Keratinocyte (primary cell): ENCODE results near the gene ASTN2. TPM values are rescaled to one million over a fixed set of nuclear protein-coding genes. Genes with fewer than 3 reads are reported as not detected.

Experiments
- DNase-seq: peaks from one replicate; pipeline ENCODE4 v3.0.0-alpha.2; 2011; ENCODE audit warnings: low read depth, missing footprints, low spot score
- FAIRE-seq: peaks from 2 replicates; lab custom pipeline; 2011; peaks lifted over from hg19 to GRCh38; lab: Jason Lieb, UNC
- H2AFZ ChIP-seq: 2 replicates; pipeline ENCODE4 v1.6.0; 2012; ENCODE audit warnings: low read length, control low read depth, inconsistent platforms; ENCODE audit not compliant: control insufficient read depth
- H3K27ac ChIP-seq: 2 replicates; pipeline ENCODE4 v1.5.1; 2011; ENCODE audit warnings: low read length; ENCODE audit not compliant: control insufficient read depth, insufficient read depth
- H3K27me3 ChIP-seq: 3 replicates; pipeline ENCODE4 v1.6.0; 2011; ENCODE audit warnings: low read length; ENCODE audit not compliant: control insufficient read depth, insufficient read depth; ENCODE audit errors: extremely low read depth
- H3K36me3 ChIP-seq, 2 experiments: 2 replicates in 1 of 2; 3 replicates in 1 of 2; pipeline ENCODE4 v1.5.1; 2011; ENCODE audit warnings: low read length in 2 of 2, mild to moderate bottlenecking in 1 of 2; ENCODE audit not compliant: control insufficient read depth in 2 of 2, insufficient read depth in 2 of 2; ENCODE audit errors: extremely low read depth in 1 of 2
- H3K4me1 ChIP-seq: 3 replicates; pipeline ENCODE4 v1.5.1; 2011; ENCODE audit warnings: low read length; ENCODE audit not compliant: control insufficient read depth, insufficient read depth; ENCODE audit errors: extremely low read depth
- H3K4me2 ChIP-seq: 3 replicates; pipeline ENCODE4 v1.6.0; 2011; ENCODE audit warnings: low read depth, low read length; ENCODE audit not compliant: control insufficient read depth, insufficient read depth; ENCODE audit errors: extremely low read depth
- H3K4me3 ChIP-seq, 3 experiments: fragments of 200-600 bp in 1 of 3; sonication (generic) in 1 of 3; 2 replicates in 2 of 3; 3 replicates in 1 of 3; pipeline ENCODE4 v1.5.1; 2011 to 2016; ENCODE audit warnings: low read length in 3 of 3, mild to moderate bottlenecking in 3 of 3, control low read depth in 2 of 3, inconsistent platforms in 1 of 3, low read depth in 1 of 3, mixed read lengths in 1 of 3, mixed run types in 1 of 3, moderate library complexity in 1 of 3; ENCODE audit not compliant: control insufficient read depth in 2 of 3, insufficient read depth in 2 of 3; ENCODE audit errors: extremely low read depth in 1 of 3
- H3K79me2 ChIP-seq: 2 replicates; pipeline ENCODE4 v1.6.0; 2012; ENCODE audit warnings: low read length; ENCODE audit not compliant: control insufficient read depth, insufficient read depth
- H3K9ac ChIP-seq: 3 replicates; pipeline ENCODE4 v1.6.0; 2011; ENCODE audit warnings: low read length; ENCODE audit not compliant: control insufficient read depth, insufficient read depth; ENCODE audit errors: extremely low read depth
- H3K9me1 ChIP-seq: 3 replicates; pipeline ENCODE4 v1.6.0; 2011; ENCODE audit warnings: low read length; ENCODE audit not compliant: control insufficient read depth, insufficient read depth; ENCODE audit errors: extremely low read depth
- H3K9me3 ChIP-seq: 2 replicates; pipeline ENCODE4 v1.5.1; 2012; ENCODE audit warnings: low read depth, low read length; ENCODE audit not compliant: control insufficient read depth
- H4K20me1 ChIP-seq: 3 replicates; pipeline ENCODE4 v1.6.0; 2011; ENCODE audit warnings: low read length; ENCODE audit not compliant: control insufficient read depth, insufficient read depth; ENCODE audit errors: extremely low read depth
- EZH2 ChIP-seq: IDR thresholded peaks from one replicate; pipeline ENCODE4 v1.6.1; 2012; ENCODE audit warnings: inconsistent platforms, mild to moderate bottlenecking, low read length, moderate library complexity
- dilution Hi-C: fragments of 300-500 bp; cut with MboI; formaldehyde crosslinking; loops from one replicate; pipeline ENCODE4 v1.7.0; 2020; ENCODE audit warnings: low sequenced_read_pairs; ENCODE audit not compliant: extremely low pct_ligation_motif_present
- polyA plus RNA-seq, 5 experiments: library from polyadenylated mRNA; depleted of rRNA in 3 of 5; stranded (reverse) in 3 of 5; stranded (forward) in 1 of 5; unstranded in 1 of 5; fragments of >200 nt; gene quantifications; 1 replicate in 1 of 5; 2 replicates in 3 of 5; 3 replicates in 1 of 5; pipeline versions ENCODE4 v1.2.1 to v1.2.3, GENCODE V29; 2011 to 2012; ENCODE audit warnings: missing spikeins in 2 of 5, low read depth in 1 of 5, low replicate concordance in 1 of 5
- TF ChIP-seq, protein P1 (sequence below), 3 experiments: IDR thresholded peaks in 1 of 3; conservative IDR thresholded peaks in 1 of 3; optimal IDR thresholded peaks in 1 of 3; 2 replicates in 2 of 3; 3 replicates in 1 of 3; pipeline versions ENCODE3 to v1.5.1; 2011; ENCODE audit warnings: low read length in 3 of 3, mild to moderate bottlenecking in 3 of 3, moderate library complexity in 2 of 3, control low read depth in 1 of 3, inconsistent platforms in 1 of 3; ENCODE audit not compliant: insufficient read depth in 2 of 3; ENCODE audit errors: extremely low read depth in 1 of 3

The ASTN2 gene
- polyA plus RNA-seq, 1 donor (not counting 4 experiments of a cell fraction or from before 2014, with no cell fraction given) = 0.31 TPM

DNA sequence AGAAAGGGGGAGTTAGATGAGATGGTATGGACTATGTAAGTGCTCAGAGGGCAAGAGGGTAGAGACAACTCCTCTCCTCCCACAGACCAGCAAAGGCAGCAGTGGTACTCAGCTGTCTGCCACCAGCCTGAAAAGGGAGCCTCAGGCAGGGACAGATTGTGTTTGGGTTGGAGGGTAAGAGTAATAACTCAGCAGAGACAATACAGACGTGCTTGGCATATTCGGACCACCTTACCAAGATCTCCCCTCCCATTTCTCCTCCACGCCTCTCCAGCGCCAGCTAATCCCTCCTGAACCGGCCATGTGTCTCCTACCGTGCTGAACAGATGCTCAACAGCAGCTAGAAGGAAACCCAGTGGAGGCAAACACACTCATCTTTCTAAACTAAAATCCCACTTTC is 180.8 kb downstream of the ASTN2 start:
- dilution Hi-C loops = no loop called here
- FAIRE-seq = no peak
- H3K4me1 ChIP-seq = no peaks in the 10 kb centered on the region

DNA sequence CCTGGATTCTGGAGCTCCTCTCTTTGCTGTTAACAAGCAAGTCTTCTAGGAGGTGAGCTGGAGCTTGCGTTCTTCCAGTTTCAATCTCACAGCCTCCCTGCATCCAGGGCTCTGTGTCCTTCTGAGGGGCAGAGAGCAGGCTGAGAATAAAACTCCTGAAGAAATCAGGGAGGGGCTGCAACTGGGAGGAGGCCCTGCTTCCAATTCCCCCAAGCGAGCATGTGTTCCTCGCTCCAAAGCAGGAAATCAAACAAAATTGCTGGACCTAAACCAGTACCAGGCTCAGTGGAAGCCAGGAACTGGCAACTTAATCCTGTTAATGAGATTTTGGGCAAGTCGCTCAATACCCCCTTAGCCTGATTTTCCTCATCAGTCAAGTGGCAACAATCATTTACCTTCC is 181.8 kb downstream of the ASTN2 start:
- no peak for FAIRE-seq

More for the DNA sequence above, 180.8 kb downstream of the ASTN2 start:
- Histone ChIP-seq H3K4me2 (no peak overlapping the region), H4K20me1 (no peaks in the 10 kb centered on the region), H3K36me3 (no peaks in the 10 kb centered on the region), H3K9ac (no peak overlapping the region), H3K9me3 (no peaks in the 10 kb centered on the region), H3K4me3 (no peak overlapping the region), H3K27me3 (no peaks in the 10 kb centered on the region), H2AFZ (no peak overlapping the region), H3K9me1 (no peaks in the 10 kb centered on the region), H3K27ac (no peak overlapping the region), H3K79me2 (no peaks in the 10 kb centered on the region)
- TF ChIP-seq, protein P1, sequence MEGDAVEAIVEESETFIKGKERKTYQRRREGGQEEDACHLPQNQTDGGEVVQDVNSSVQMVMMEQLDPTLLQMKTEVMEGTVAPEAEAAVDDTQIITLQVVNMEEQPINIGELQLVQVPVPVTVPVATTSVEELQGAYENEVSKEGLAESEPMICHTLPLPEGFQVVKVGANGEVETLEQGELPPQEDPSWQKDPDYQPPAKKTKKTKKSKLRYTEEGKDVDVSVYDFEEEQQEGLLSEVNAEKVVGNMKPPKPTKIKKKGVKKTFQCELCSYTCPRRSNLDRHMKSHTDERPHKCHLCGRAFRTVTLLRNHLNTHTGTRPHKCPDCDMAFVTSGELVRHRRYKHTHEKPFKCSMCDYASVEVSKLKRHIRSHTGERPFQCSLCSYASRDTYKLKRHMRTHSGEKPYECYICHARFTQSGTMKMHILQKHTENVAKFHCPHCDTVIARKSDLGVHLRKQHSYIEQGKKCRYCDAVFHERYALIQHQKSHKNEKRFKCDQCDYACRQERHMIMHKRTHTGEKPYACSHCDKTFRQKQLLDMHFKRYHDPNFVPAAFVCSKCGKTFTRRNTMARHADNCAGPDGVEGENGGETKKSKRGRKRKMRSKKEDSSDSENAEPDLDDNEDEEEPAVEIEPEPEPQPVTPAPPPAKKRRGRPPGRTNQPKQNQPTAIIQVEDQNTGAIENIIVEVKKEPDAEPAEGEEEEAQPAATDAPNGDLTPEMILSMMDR (optimal IDR thresholded peaks at IDR 0.05 in 1 of 3, IDR thresholded peaks at IDR 0.05 in 1 of 3, conservative IDR thresholded peaks at IDR 0.05 in 1 of 3; ENCODE audit: extremely low read depth in 1 of 3, insufficient read depth in 2 of 3, low read length in 3 of 3) = no peak
- no peak for DNase-seq

More for the DNA sequence above, 181.8 kb downstream of the ASTN2 start:
- no peak overlapping the region for H3K9ac ChIP-seq
- H3K27me3 ChIP-seq = no peaks in the 10 kb centered on the region
- no peaks in the 10 kb centered on the region for H3K9me1 ChIP-seq
- no peaks in the 10 kb centered on the region for H3K36me3 ChIP-seq
- no peaks in the 10 kb centered on the region for H3K79me2 ChIP-seq
- H3K27ac ChIP-seq = no peak overlapping the region
- no peaks in the 10 kb centered on the region for H3K4me1 ChIP-seq
- no peak overlapping the region for H3K4me2 ChIP-seq
- no peak for DNase-seq
- no peaks in the 10 kb centered on the region for H4K20me1 ChIP-seq
- H3K9me3 ChIP-seq = no peaks in the 10 kb centered on the region
- TF ChIP-seq, protein P1 (optimal IDR thresholded peaks at IDR 0.05 in 1 of 3, IDR thresholded peaks at IDR 0.05 in 1 of 3, conservative IDR thresholded peaks at IDR 0.05 in 1 of 3; ENCODE audit: extremely low read depth in 1 of 3, insufficient read depth in 2 of 3, low read length in 3 of 3) = no peak
- no peak for TF ChIP-seq EZH2
- dilution Hi-C loops = no loop called here
- no peak overlapping the region for H3K4me3 ChIP-seq
- H2AFZ ChIP-seq = no peak overlapping the region
